ENCODE results near the gene MAG. TPM values are rescaled to one million over a fixed set of nuclear protein-coding genes. Genes with fewer than 3 reads are reported as not detected.

MAG gene
- total RNA-seq, 2 experiments from 2014 or later = 0.20 to 0.31 TPM

DNA sequence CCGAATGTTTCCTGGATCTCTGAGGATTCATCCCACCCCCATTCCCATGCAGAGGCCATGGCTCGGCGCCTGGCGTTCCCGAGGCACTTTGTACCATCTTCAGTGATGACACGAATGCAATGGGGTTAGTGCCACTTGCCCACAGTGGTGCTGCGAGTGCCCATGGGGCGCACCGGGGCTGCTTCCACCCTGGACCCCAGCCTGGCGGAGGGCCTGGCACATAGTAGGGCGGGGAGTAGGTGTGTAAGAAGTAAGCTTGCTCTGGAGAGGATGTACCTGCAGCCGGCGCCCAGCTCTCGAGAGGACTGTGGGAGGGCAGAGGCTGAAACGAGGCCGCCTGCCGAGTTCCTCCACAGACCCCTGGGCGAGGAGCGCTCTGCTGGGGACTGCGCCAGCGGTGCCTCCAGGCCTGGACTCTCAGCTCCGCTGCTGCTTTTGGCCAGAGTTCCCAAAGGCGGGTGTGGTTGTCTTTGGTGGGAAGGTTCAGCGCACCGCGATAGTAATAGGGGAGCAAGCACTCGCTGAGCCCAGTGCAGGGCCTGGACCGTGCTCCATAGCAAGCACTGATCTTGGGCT is 15.2 kb upstream of the MAG start:
- Mint-ChIP-seq H3K4me3 (no peak overlapping the region), H3K36me3 (ENCODE audit: low read depth) (peaks cover 18% of the 10 kb centered on the region), H3K27ac (no peak overlapping the region), H3K27me3 (no peaks in the 10 kb centered on the region), H3K9me3 (no peaks in the 10 kb centered on the region), H3K4me1 (ENCODE audit: low read depth) (peaks cover 7% of the 10 kb centered on the region)
- no peak for ATAC-seq
- intact Hi-C loops (cut with micrococcal nuclease) = no loop called here
- DNase-seq = no peak
- TF ChIP-seq, protein P1, sequence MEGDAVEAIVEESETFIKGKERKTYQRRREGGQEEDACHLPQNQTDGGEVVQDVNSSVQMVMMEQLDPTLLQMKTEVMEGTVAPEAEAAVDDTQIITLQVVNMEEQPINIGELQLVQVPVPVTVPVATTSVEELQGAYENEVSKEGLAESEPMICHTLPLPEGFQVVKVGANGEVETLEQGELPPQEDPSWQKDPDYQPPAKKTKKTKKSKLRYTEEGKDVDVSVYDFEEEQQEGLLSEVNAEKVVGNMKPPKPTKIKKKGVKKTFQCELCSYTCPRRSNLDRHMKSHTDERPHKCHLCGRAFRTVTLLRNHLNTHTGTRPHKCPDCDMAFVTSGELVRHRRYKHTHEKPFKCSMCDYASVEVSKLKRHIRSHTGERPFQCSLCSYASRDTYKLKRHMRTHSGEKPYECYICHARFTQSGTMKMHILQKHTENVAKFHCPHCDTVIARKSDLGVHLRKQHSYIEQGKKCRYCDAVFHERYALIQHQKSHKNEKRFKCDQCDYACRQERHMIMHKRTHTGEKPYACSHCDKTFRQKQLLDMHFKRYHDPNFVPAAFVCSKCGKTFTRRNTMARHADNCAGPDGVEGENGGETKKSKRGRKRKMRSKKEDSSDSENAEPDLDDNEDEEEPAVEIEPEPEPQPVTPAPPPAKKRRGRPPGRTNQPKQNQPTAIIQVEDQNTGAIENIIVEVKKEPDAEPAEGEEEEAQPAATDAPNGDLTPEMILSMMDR (IDR thresholded peaks at IDR 0.05) = no peak
- ChIA-PET POLR2A (interaction anchor here (0.9 to 1.2 kb wide), 2 partner anchors 12 to 13 kb away, joined by 3 read pairs; no protein-coding TSS in a partner anchor), CTCF (no interaction called here)

DNA sequence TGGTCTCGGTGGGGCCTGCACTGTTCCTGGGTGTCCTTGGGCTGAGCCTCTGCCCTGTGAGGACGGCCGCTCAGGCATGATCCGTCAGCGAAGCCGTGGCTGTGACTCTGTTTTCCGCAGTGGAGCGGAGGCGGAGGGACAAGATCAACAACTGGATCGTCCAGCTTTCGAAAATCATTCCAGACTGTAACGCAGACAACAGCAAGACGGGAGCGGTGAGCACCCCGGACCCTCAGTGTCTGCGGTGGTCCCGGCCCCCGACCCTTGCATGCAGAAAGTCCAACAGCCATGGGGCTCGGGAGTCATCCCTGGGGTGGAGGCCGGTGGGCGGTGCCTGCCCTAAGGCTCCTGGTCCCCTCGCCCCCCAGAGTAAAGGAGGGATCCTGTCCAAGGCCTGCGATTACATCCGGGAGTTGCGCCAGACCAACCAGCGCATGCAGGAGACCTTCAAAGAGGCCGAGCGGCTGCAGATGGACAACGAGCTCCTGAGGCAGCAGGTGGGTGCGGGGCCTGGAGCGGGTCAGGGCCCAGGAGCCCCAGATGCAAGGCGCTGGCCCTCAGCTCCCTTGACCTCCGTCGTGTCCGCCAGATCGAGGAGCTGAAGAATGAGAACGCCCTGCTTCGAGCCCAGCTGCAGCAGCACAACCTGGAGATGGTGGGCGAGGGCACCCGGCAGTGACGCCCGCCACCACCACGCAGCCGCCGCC is 13.2 kb upstream of the MAG start:
- intact Hi-C loops (cut with micrococcal nuclease) = no loop called here
- no peak overlapping the region for H3K4me3 Mint-ChIP-seq
- ATAC-seq (no peak), DNase-seq (no peak)
- H3K36me3 Mint-ChIP-seq (ENCODE audit: low read depth) = peaks cover 8% of the 10 kb centered on the region
- CTCF ChIA-PET = interaction anchor here (0.8 kb wide), 1 partner anchor 137 kb away, joined by 3 read pairs; no protein-coding TSS in a partner anchor
- H3K27ac Mint-ChIP-seq = no peak overlapping the region
- TF ChIP-seq, protein P1 (IDR thresholded peaks at IDR 0.05) = no peak
- POLR2A ChIA-PET = interaction anchor here (0.6 to 1.2 kb wide), 3 partner anchors 26 to 136 kb away, joined by 3 to 4 read pairs (median 3); no protein-coding TSS in a partner anchor
- no peaks in the 10 kb centered on the region for H3K9me3 Mint-ChIP-seq
- H3K27me3 Mint-ChIP-seq = peaks cover 14% of the 10 kb centered on the region
- peaks cover 4% of the 10 kb centered on the region for H3K4me1 Mint-ChIP-seq (ENCODE audit: low read depth)

DNA sequence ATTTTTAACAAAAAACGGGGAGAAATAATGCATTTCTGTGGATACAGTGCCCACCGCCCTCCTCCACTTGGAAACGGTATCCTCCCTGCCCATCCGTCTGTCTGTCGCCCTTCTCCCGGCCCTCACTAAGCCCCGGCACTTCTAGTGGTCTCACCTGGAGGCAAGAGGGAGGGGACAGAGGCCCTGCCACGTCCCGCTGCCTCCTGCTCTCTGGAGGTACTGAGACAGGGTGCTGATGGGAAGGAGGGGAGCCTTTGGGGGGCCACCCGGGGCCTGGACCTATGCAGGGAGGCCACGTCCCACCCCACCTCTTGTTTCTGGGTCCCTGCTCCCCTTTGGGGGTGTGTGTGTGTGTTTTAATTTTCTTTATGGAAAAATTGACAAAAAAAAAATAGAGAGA is 12.6 kb upstream of the MAG start:
- Mint-ChIP-seq H3K4me1 (ENCODE audit: low read depth) (peaks cover 4% of the 10 kb centered on the region), H3K27me3 (peaks cover 16% of the 10 kb centered on the region), H3K4me3 (no peak overlapping the region), H3K36me3 (ENCODE audit: low read depth) (peaks cover 6% of the 10 kb centered on the region), H3K27ac (no peak overlapping the region), H3K9me3 (no peaks in the 10 kb centered on the region)
- DNase-seq = no peak
- TF ChIP-seq, protein P1 (IDR thresholded peaks at IDR 0.05) = no peak
- no peak for ATAC-seq
- intact Hi-C loops (cut with micrococcal nuclease) = no loop called here
- CTCF ChIA-PET = no interaction called here
- POLR2A ChIA-PET = interaction anchor here (1.0 to 1.1 kb wide), 2 partner anchors 9 to 137 kb away, joined by 3 to 5 read pairs; no protein-coding TSS in a partner anchor

DNA sequence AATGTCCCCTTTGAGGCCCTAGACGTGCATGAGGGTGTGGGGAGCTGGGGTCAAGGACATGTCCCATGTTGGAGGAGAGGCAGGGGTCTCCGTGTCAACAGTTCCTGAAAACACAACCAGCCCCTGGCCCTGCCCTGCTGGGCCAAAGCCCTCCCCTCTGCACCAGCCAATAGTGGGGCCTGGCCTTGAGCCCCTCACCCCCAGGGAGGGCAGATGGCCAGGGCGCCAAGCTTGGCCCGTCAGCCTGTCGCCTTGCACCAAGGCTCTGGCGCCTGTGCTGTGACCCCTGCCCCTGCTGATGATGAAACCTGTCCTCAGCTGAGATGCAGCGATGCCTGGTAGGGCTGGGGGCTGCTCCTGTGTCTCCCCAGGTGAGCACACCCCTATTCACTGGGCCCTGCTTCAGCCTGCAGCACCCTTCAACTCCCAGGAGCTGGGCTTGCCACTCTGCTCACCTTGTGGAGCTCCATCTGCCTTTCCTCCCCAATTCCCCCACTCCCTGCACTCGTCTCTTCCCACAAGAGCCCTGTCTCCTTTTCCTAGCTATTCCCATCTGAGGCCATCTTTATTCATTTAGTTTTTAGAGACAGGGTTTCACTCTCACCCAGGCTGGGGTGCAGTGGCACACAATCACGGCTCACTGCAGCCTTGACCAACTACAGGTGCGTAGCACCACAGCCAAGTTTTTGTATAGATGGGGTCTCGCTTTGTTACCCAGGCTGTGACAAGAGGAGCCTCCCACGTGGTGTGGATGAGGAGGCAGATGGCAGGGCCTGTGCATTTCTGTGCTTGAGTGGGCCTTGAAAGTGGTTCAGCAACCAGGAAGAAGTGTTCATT is 11.8 kb upstream of the MAG start:
- no peaks in the 10 kb centered on the region for H3K9me3 Mint-ChIP-seq
- intact Hi-C loops (cut with micrococcal nuclease) = no loop called here
- TF ChIP-seq, protein P1 (IDR thresholded peaks at IDR 0.05) = no peak
- H3K4me3 Mint-ChIP-seq = no peak overlapping the region
- H3K27me3 Mint-ChIP-seq = peaks cover 16% of the 10 kb centered on the region
- DNase-seq (no peak), ATAC-seq (no peak)
- peaks cover 6% of the 10 kb centered on the region for H3K36me3 Mint-ChIP-seq (ENCODE audit: low read depth)
- POLR2A ChIA-PET = interaction anchor here (1.0 to 1.3 kb wide), 2 partner anchors 10 to 49 kb away, joined by 5 read pairs; partner anchors contain the start of gene CD22
- peaks cover 4% of the 10 kb centered on the region for H3K4me1 Mint-ChIP-seq (ENCODE audit: low read depth)
- H3K27ac Mint-ChIP-seq = no peak overlapping the region
- CTCF ChIA-PET = no interaction called here

All from activated CD8-positive, alpha-beta T cell treated with anti-CD3 and anti-CD28 coated beads for 36 hours (primary cell).